NCI-H146 treated with DMSO at 0.1 percent for 48 hours (cell line): ENCODE results near the gene TMEFF1.

ENCODE experiments used
- DNase-seq: peaks from one replicate; lab custom pipeline; 2025; ENCODE audit not compliant: unreplicated experiment; lab: John Stamatoyannopoulos, UW

The TMEFF1 gene

DNA sequence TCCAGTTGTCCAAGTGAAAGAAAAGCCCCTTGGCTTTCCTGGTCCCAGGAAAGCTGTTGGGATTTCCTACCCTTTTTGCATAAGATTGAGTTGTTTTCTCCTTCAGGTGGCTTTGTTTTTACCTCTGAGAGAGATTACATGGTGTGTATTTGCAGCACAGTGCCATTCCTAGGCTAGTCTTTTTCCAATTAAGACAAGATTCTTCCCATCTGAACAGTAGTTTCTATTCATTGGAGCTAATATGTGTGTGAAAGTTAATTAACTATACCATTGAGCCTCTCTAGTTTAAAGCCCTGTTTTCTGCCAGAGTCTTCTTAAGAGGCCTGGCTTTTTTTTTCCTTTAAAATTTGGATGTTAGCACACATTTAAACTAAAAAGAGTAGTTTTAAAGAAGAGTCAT, 25.9 kb upstream of the TMEFF1 start:
- DNase-seq: no peak

DNA sequence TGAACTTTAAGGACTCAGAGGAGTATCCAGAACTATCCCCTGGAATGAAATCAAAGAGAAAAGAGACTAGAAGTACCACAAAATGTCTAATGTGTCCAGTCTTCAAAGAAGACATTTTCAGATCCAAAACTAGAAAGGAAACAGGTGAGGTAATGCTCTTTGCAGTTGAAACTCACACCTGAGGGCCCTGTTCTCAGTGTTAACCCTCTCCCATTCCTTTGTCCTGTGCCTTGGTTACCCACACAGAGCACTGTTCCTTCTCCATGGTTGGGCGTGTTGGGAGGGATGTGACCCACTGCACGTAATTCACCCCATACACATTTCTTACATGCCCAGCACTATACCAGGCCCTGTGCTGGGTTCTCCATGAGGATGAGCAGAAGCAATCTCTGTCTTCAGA, 24.7 kb upstream of the TMEFF1 start:
- DNase-seq: no peak

DNA sequence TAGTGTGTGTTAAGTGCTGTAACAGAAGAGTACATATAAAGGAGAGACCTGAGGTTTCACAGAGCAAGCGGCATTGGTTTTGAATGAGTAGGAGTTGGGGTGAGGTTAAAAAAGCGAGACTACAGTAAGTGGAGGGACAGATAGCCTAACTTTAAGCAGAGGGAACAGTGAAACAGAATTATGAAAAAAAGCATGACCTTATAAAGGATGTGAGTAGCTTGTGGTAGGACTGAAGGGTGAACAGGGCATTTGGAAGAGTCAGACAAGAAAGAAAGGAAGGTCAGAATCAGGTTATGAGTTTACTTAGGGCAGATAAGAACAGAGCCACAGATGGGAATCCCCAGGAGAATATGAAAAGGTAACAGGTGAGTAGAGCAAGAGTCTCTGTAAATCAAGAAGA, 23.5 kb upstream of the TMEFF1 start:
- no peak for DNase-seq

DNA sequence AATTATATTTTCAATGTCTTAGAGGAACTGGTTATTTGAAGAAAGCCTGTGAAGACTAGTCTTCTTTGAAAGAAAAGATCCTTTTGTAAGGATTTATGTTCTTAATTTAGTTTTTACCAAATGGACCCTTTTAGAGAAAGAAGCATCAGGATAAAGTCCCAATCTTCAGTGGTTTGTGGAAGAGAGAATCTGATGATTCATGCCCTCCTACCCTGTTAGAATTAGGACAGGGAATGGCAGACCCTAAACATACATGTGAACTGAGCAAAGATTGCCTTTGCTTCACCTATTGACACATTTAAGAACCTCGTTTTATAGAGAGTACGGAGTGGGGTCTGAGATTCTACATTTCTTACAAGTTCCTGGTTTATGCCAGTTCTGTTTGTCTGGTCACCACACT, 20.1 kb upstream of the TMEFF1 start:
- no peak for DNase-seq

DNA sequence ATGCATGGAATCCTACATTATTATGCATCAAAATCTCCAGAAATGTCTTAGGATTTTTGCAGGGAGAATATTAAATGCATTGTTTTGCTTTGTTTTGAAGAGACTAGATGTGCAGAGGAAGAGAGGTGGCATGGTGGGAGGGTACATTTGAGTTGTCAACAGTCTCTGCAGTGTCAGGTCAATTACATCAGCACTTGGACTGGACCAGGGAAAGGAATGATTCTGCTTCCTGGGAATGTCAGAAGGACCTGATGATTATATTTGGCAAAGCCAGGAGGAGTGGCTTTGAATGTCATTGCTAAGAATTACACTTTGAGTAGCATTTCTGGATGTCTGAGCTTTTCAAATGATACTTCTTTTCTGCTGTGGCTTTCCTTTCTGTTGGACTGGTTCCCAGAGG, 17.5 kb upstream of the TMEFF1 start:
- DNase-seq: no peak

DNA sequence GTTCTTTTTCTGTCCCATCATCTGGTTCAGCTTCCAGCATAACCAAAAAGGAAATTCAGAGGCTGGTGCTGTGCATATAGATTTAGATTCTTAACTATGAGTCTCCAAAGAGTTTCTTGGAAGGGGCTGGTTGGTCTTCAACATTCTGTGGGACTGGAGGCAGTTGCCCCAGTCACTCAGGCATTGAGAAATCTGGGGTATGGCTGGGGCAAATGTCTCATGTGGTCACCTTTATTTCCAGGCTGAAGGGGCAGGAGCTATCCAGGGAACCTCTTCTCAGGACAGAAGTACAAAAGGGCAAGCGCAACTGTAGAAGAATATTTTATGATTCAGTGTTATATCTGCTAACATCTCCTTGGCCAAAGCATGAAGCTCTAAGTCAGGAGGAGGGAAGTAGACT, 15.4 kb upstream of the TMEFF1 start:
- no peak for DNase-seq

DNA sequence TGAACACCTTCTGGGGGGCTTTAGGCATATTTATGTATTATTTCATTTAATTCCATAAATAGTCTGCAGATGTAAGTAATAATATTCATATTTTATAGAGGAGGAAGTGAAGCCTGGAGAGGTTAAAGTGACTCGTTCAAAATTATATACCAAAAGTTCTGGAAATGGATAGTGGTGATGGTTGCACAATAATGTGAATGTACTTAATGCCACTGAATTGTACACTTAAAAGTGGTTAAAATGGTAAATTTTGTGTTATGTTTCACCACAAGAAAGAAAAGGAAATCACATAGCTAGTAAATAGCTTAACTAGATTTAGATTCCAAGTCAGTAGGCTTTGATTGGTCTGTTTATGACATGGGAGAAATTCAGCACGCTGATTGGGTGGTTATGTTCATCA, 13.0 kb upstream of the TMEFF1 start:
- no peak for DNase-seq

DNA sequence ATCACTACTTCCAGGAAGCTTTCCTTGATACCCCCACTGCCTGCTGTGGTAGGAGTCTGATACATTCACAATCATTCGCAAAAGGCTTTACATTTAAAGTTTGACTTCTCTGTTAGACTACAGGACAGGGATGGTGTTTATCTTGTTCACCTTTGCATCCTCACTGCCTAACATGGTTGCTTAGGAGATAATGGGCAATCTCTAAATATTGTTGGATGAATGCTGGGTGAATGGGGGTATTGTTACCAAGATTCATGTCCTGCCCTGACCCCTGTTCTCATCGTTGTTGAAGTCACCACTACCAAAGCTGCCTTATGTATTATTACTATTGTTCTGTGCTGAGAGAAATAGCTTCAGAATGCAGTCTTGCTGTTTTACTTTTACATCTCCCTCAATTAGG, 7.7 kb upstream of the TMEFF1 start:
- no peak for DNase-seq

DNA sequence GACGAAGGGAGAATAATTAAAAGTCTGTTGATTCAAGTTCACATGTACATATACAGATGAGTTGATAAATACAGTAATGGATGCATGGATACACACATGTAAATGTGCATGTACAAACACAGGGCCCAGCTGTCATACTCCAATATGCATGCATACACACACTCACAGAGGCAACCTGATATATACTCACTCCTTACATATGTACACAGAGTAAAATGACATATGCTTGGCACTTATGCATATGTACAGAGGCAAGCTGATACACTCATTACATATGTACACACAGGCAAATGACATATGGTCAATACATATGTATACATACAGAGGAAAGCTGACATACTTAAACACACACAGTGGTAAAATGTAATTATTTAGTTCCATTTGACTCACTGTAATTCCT, 7.2 kb upstream of the TMEFF1 start:
- no peak for DNase-seq

DNA sequence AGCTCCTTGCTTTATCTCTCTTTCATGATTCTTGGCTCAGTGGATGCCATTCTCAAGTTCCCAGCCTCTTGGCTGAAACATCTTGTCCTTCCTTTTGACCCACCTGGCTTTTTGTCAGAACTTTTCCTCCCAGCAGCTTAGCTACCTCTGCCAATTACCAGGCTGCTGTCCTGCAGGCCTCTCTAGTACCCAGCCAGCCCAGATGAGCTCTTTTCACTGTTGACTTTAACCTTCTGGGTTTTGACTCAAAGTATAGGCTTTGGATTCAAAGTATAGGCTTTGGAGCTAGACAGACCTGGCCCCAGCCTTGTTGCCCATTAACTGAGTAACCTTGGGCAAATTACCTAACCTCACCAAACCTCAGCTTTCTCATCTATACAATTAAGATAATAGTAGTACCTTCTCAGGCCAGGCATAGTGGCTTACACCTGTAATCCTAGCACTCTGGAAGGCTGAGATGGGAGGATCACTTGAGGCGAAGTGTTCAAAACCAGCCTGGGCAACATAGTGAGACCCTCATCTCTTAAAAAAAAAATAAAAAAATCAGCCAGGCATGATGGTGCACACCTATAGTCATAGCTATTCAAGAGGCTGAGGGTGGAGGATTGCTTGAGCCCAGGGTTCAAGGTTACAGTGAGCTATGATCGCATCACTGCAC, 6.6 kb upstream of the TMEFF1 start:
- no peak for DNase-seq

DNA sequence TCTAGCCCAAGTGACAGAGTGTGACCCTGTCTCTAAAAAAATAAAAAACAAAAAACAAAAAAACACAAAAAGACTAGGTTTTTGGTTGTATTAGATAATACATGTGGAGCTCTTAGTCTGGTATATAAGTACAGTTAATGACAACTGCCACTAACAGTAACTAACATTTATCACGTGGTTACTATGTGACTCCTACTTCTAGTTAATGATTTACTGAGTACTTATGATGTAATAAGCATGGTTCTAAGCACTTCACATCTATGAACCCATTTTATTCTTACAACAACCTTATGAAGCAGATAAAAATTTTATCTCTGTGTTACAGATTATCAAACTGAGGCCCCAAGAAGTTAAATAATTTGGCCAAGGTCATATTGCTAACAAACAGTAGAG, 6.1 kb upstream of the TMEFF1 start:
- DNase-seq: no peak

DNA sequence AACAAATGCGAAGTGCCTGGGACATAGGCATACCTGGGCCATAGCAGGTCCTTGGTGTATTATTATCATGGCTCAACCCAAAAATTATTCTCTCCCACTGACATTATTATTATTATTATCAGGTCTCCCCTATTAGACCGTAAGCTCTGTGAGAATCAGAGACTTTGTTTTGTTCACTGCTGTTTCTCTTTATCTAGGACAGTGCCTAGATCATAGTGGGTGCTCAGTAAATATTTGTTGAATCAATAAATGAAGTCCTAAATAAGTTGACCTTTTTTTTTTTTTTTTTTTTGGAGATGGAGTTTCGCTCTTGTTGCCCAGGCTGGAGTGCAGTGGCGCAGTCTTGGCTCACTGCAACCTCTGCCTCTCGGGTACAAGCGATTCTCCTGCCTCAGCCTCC, 4.9 kb upstream of the TMEFF1 start:
- DNase-seq: no peak

DNA sequence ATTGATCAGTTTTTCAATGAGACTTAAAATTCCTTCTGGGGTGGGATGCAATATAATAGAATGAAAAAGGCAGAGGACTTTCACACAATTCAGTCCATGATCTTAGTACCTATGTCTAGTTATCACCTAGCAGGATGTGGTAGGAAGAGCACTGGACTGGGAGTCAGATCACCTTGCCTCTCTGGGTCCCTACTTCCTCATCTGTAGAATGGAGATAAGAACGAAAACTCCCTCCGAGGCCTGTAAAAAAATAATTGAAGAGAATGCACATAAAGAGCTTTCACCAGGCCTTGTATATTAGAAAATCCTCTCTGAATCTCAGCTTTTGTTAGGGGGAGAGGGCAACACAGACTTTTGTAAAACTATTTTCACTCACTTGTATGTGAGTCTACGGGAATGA, 681 bp upstream of the TMEFF1 start:
- DNase-seq: no peak

DNA sequence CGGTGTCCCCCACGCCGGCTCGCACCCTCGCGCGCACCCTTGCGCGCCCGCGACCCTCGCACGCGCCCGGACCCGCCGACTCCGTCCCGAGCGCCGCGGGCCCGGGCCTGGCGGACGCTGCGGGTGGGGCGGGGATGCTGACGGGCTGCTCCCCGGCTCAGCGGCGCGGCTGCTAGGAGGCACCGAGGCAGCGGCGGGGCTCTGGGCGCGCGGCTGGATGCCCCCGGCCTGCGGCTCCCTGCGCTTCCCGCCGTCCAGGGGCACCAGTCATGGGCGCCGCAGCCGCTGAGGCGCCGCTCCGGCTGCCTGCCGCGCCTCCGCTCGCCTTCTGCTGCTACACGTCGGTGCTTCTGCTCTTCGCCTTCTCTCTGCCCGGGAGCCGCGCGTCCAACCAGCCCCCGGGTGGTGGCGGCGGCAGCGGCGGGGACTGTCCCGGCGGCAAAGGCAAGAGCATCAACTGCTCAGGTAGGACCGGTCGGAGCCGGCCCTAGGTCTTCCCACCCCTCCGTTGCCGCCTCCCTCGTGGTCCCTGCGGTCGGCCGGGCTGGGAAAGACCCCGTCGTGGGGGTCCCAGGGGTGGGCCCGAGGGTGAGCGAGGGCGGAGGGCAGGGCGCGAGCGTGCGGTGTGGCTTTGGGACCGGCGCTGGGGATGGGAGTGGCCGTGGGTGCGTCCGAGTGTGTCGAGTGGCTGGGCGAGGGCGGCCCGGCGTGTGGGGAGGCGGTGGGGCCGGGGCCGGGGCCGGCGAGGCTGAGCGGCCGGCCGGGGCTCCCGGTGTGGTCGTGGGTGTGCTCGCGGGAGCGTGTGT, 530 bp downstream of the TMEFF1 start:
- peak; percentile 6 for DNase-seq

DNA sequence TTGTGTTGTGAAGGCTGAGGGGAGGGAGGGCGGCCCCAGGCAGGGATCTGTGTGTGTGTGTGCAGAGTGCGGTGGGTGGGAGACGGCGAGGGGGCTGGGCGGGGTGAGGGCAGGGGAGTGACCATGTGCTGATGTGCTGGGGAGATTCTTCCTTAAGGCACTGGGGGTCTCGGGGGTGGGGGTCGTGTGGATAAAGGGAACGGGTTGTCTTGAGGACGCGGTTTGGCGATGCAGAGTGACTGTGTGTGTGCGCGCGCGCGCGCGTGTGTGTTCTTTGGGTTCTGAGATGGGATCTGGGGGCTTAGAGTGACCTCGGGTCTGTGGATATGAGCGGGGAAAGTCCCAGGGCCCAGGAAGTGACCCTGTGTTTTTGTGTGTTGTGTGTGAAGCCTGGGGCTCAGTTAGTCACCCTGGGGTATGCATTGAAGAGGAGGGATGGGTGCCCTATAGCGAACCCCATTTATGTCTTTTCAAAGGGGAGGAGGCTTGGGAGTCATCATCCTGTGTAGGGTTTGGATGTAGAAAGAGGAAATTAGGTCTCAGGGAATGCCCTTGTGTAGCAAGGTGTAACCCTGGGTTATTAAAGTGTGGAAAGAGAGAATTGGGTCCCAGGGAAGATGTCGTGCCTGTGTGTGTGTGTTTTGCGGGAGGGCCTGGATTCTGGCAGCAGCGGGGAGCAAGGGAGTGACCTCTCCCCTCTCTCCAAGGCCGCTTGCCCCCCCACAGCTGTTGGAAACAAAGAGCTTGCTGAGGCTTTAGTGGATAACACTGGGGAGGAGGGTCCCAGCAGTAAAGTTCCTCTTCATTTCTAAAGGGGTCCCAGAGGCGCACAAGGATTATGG, 1.4 kb downstream of the TMEFF1 start:
- DNase-seq: no peak

DNA sequence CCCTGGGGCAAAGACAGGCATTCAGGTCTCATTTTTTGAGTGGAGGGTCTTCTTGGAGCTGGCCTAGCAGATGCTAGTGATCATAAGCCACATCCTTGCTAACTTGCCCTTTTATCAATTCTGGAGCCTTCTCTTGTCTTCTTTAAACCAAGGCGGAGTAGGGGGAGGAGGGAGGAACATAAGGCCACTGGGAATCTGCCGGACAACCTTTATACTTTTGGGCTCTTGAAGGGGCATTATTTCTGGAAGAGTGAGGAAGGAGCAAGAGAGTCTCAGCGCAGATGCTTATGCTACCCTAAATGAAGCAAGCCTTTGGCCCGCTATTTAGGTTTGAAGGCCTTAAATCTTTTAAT, 2.0 kb downstream of the TMEFF1 start:
- DNase-seq: no peak

DNA sequence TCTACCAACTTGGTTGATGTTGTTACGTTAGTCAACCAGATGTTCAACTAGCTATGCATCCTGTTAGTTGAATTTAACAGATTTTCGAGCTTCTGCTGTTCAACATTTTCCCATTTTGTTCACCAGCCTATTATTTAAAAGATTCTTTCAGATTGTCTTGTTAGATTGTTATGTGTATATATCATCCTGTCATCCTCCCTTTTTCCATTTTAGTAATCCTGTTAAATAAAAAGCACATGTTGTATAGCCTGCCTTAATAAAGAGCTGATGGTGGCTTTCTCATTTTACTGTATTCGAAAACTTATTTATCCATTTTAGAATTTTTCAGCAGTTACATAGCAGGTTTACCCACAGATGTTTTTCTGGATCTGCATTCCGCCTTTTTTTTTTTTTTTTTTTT, 4.3 kb downstream of the TMEFF1 start:
- DNase-seq: no peak

DNA sequence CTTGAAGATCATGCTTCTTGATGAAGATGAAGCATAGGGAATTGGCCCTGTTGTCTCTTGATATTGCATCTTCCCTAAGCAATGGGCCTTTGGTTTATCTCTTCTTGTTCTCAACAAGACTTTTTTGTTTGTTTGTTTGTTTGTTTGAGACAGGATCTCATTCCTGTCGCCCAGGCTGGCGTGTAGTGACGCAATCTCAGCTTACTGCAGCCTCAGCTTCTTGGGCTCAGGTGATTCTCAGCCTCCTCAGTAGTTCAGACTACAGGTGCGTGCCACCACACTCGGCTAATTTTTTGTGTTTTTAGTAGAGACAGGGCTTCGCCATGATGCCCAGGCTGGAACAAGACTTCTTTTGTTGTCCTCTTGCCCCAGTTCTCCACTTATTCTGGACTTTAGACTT, 5.2 kb downstream of the TMEFF1 start:
- DNase-seq: no peak

DNA sequence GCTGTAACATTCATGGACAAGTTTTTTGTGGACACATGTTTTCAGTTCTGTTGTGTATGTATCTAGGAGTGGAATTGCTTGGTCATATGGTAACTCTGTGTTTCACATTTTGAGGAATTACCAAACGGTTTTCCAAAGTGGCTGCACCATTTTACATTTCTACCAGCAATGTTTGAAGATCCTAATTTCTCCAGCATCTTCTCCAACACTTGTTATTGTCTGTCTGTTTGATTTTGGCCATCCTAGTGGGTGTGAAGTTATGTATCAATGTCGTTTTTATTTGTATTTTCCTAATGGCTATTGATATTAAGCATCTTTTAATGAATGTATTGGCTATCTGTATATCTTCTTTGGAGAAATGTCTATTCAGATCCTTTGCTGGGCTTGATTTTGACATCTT, 6.9 kb downstream of the TMEFF1 start:
- DNase-seq: no peak

DNA sequence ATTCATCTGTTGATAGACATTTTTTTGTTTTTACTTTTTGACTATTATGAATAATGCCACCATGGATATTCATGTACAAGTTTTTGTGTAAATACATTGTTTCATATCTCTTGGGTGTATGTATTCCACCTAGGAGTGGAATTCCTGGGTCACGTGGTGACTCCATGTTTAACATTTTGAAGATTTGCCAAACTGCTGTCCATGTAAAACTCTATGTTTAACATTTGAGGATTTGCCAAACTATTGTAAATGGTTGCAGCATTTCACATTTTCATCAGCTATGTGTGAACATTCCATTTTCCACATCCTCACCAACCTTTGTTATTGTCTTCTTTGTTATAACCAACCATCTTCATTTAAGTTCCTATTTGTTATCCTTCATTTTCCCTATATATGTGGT, 12.2 kb downstream of the TMEFF1 start:
- no peak for DNase-seq

DNA sequence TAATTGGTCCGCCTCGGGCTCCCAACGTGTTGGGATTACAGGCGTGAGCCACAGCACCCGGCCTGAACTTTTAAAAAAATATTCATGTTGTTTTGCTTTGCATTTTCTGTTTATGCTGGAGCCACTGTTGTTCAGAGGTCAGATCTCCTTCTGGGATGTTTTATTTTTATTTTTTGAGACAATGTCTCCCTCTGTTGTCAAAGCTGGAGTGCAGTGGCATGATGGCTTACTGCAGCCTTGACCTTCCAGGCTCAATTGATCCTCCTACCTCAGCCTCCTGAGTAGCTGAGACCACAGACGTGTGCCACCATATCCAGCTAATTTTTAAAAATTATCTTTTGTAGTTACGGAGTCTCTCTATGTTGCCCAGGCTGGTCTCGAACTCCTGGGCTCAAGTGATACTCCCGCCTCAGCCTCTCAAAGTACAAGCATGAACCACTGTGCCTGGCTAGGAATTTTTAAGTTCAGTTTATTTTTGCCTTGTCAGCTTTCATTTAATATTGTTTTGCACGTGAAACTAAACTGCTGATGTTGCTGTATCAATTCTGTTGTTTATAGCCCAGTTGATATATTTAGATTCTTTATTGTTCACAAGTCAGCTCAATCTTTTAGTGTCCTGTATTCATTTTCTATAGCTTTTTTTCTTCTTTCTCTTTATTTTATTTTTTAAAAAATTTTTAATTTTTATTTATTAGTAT, 13.7 kb downstream of the TMEFF1 start:
- no peak for DNase-seq

DNA sequence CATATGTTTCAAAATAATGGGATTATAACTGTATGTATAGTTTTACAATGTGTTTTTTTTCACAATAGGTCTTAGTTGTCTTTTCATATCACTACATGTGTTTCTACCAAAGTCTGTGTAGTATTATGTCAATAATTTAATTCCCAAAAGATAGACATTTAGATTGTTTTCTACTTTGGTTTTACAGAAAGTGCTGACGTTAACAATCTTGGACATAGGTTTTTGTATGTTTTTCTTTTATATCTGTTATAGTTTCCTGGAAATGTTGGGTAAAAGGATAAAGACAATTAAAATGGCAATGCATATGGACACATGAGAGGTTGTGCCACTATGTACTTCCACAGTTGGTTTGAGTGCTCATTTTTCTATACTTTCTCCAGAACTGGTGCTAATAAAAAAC, 15.2 kb downstream of the TMEFF1 start:
- DNase-seq: no peak
